Peyer's patch (tissue), 4 donors: ENCODE results near the gene SELENOI. TPM values are rescaled to one million over a fixed set of nuclear protein-coding genes. Genes with fewer than 3 reads are reported as not detected.

Source experiments
- DNase-seq, 3 donors: peaks; one replicate each; pipeline ENCODE4 v3.0.0-alpha.2; 2017 to 2019
- H3K27ac ChIP-seq, 4 donors: fragments of 200-600 bp; sonication (generic); one replicate each; pipeline ENCODE4 v1.5.1; 2016 to 2019
- H3K27me3 ChIP-seq, 2 donors: fragments of 200-600 bp; sonication (generic); one replicate each; pipeline ENCODE4 v1.5.1; 2019
- H3K36me3 ChIP-seq, 3 donors: fragments of 200-600 bp; sonication (generic); one replicate each; pipeline ENCODE4 v1.5.1; 2016 to 2019
- H3K4me1 ChIP-seq, 4 donors: fragments of 200-600 bp; sonication (generic); one replicate each; pipeline ENCODE4 v1.5.1; 2016 to 2019
- H3K4me3 ChIP-seq, 4 donors: fragments of 200-600 bp; sonication (generic); 1 replicate in 3 of 4; 2 replicates in 1 of 4; pipeline ENCODE4 v1.5.1; 2016 to 2019; ENCODE audit warnings: mild to moderate bottlenecking in 1 of 4
- H3K9me3 ChIP-seq, 4 donors: fragments of 200-600 bp; sonication (generic); one replicate each; pipeline ENCODE4 v1.5.1; 2016 to 2019; ENCODE audit warnings: mild to moderate bottlenecking in 1 of 4
- CTCF ChIP-seq, 6 experiments: fragments of 450-650 bp in 4 of 6; fragments of 200-600 bp in 2 of 6; sonication (generic) in 1 of 6; IDR thresholded peaks; one replicate each; pipeline ENCODE4 v1.5.1; 2017 to 2019; ENCODE audit warnings: antibody characterized with exemption in 6 of 6, mild to moderate bottlenecking in 3 of 6, moderate library complexity in 1 of 6
- POLR2A ChIP-seq, 2 donors: fragments of 450-650 bp; IDR thresholded peaks; one replicate each; pipeline ENCODE4 v1.5.1; 2017; ENCODE audit warnings: antibody characterized with exemption in 2 of 2, mild to moderate bottlenecking in 2 of 2, moderate library complexity in 2 of 2
- total RNA-seq, 4 donors: library from RNA; depleted of rRNA; stranded (reverse); fragments of >200 nt; gene quantifications; one replicate each; pipeline ENCODE4 v1.1.0, GENCODE V29; 2016

Gene SELENOI
- total RNA-seq, 4 donors from 2014 or later: 28.1 to 82.1 (median 51.2) TPM

DNA sequence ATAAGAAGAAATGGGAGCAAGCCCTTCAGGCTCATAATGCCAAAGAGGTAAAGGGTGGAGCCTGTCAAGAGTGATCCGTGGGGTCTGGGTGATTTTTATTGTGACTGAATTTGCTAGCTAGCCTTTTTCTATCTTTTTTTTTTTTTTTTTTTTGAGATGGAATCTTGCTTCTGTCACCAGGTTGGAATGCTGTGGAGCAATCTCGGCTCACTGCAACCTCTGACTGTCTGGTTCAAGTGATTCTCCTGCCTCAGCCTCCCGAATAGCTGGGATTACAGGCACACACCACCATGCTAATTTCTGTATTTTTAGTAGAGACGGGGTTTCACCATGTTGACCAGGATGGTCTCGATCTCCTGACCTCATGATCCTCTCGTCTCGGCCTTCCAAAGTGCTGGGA, 84.9 kb downstream of the SELENOI start:
- no peaks in the 10 kb centered on the region for H3K36me3 ChIP-seq
- no peaks in the 10 kb centered on the region for H3K27me3 ChIP-seq
- no peaks in the 10 kb centered on the region for H3K4me1 ChIP-seq
- no peak overlapping the region for H3K27ac ChIP-seq
- H3K9me3 ChIP-seq: no peaks in the 10 kb centered on the region
- no peak for TF ChIP-seq POLR2A (IDR thresholded peaks at IDR 0.05)
- no peak for TF ChIP-seq CTCF (IDR thresholded peaks at IDR 0.05)
- H3K4me3 ChIP-seq: no peak overlapping the region
- no peak for DNase-seq

DNA sequence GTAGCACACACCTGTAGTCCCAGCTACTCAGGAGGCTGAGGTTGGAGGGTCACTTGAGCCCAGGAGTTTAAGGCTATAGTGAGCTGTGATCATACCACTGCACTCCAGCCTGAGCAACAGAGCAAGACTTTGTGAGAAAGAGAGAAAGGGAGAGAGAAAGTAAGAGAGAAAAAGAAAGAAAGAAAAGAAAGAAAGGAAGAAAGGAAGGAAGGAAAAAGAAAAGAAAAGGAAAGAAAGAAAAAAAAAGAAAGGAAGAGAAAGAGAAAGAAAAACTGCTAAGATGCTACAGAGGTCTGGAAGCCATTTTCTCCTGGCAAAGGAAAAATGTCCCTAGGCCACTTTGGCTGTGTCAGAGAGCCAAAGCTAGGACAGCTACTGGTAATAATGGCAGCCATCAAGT, 86.4 kb downstream of the SELENOI start:
- TF ChIP-seq POLR2A (IDR thresholded peaks at IDR 0.05) (no peak), CTCF (IDR thresholded peaks at IDR 0.05) (no peak)
- Histone ChIP-seq H3K27me3 (no peaks in the 10 kb centered on the region), H3K27ac (no peak overlapping the region), H3K4me3 (no peak overlapping the region), H3K4me1 (no peaks in the 10 kb centered on the region), H3K9me3 (no peaks in the 10 kb centered on the region), H3K36me3 (no peaks in the 10 kb centered on the region)
- no peak for DNase-seq

- H3K4me3 ChIP-seq: no peak overlapping the region
- H3K4me1 ChIP-seq: no peaks in the 10 kb centered on the region
- H3K9me3 ChIP-seq: no peaks in the 10 kb centered on the region
- H3K36me3 ChIP-seq: no peaks in the 10 kb centered on the region
- no peak for DNase-seq
- no peak overlapping the region for H3K27ac ChIP-seq
- no peaks in the 10 kb centered on the region for H3K27me3 ChIP-seq
- no peak for TF ChIP-seq POLR2A (IDR thresholded peaks at IDR 0.05)
- no peak for TF ChIP-seq CTCF (IDR thresholded peaks at IDR 0.05)
Observed at GRCh38 chr2:26432859-26433258, 86.9 kb downstream of the SELENOI start.

DNA sequence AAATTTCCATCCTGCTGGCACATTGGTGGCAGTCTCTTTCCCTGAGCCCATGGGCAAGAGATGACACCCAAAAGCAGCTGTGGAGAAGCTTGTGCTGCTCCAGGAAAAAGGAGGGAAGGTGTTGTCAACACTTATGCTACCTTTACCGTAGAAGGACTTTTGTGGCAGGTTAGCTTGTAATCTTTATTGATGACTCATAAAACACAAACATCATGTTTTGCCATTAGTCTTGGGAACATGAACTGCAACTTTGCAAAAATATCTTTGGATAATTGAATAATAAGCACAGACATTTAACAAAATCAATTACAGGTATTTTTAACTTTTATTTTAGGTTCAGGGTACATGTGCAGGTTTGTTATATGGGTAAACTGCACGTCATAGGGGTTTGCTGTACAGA, 89.2 kb downstream of the SELENOI start:
- TF ChIP-seq CTCF (IDR thresholded peaks at IDR 0.05) (no peak), POLR2A (IDR thresholded peaks at IDR 0.05) (no peak)
- Histone ChIP-seq H3K4me1 (no peaks in the 10 kb centered on the region), H3K36me3 (no peaks in the 10 kb centered on the region), H3K27ac (no peak overlapping the region), H3K9me3 (no peaks in the 10 kb centered on the region), H3K4me3 (no peak overlapping the region), H3K27me3 (no peaks in the 10 kb centered on the region)
- no peak for DNase-seq

GRCh38 chr2:26438526-26438925, 92.6 kb downstream of the SELENOI start:
- peak in 1 of 3 donors; percentile 75 for DNase-seq
- TF ChIP-seq POLR2A (IDR thresholded peaks at IDR 0.05): no peak
- peak in 3 of 6 experiments; percentile 38 to 52 (median 46) for TF ChIP-seq CTCF (IDR thresholded peaks at IDR 0.05)
- peak overlapping the region in 1 of 4 donors; percentile 12 for H3K27ac ChIP-seq

DNA sequence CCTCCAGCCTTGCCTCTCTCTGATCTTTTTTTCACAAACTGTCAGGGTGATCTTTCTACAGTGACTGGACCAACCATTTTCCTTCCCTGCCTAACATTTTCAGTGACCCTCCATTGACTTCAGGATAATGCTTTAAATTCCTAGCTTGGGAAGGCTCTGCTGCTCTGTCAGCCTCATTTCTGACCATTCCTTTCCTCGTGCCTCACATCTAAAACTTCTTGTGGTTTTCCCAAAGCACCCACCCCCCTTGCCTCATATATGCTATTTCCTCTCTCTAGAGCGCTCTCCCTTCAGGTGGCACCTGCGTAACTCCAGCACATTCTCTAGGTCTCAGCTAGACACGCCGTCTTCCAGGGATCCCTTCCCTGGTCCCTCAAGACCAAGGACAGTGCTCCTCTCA, 93.0 kb downstream of the SELENOI start:
- TF ChIP-seq CTCF (IDR thresholded peaks at IDR 0.05) (no peak), POLR2A (IDR thresholded peaks at IDR 0.05) (no peak)
- Histone ChIP-seq H3K27ac (peak overlapping the region in 1 of 4 donors; percentile 12), H3K27me3 (no peaks in the 10 kb centered on the region), H3K4me3 (no peak overlapping the region), H3K9me3 (no peaks in the 10 kb centered on the region), H3K36me3 (no peaks in the 10 kb centered on the region), H3K4me1 (no peaks in the 10 kb centered on the region)
- no peak for DNase-seq

More at GRCh38 chr2:26438526-26438925, 92.6 kb downstream of the SELENOI start:
- no peak overlapping the region for H3K4me3 ChIP-seq
- no peaks in the 10 kb centered on the region for H3K36me3 ChIP-seq
- H3K4me1 ChIP-seq: no peaks in the 10 kb centered on the region
- H3K9me3 ChIP-seq: no peaks in the 10 kb centered on the region
- no peaks in the 10 kb centered on the region for H3K27me3 ChIP-seq
